Fibroblast of gingiva (primary cell): ENCODE results near the gene TMEM119.

Experiments used
- DNase-seq: peaks from one replicate; pipeline ENCODE4 v3.0.0-alpha.2; 2011; ENCODE audit warnings: low read depth

The TMEM119 gene, protein sequence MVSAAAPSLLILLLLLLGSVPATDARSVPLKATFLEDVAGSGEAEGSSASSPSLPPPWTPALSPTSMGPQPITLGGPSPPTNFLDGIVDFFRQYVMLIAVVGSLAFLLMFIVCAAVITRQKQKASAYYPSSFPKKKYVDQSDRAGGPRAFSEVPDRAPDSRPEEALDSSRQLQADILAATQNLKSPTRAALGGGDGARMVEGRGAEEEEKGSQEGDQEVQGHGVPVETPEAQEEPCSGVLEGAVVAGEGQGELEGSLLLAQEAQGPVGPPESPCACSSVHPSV

DNA sequence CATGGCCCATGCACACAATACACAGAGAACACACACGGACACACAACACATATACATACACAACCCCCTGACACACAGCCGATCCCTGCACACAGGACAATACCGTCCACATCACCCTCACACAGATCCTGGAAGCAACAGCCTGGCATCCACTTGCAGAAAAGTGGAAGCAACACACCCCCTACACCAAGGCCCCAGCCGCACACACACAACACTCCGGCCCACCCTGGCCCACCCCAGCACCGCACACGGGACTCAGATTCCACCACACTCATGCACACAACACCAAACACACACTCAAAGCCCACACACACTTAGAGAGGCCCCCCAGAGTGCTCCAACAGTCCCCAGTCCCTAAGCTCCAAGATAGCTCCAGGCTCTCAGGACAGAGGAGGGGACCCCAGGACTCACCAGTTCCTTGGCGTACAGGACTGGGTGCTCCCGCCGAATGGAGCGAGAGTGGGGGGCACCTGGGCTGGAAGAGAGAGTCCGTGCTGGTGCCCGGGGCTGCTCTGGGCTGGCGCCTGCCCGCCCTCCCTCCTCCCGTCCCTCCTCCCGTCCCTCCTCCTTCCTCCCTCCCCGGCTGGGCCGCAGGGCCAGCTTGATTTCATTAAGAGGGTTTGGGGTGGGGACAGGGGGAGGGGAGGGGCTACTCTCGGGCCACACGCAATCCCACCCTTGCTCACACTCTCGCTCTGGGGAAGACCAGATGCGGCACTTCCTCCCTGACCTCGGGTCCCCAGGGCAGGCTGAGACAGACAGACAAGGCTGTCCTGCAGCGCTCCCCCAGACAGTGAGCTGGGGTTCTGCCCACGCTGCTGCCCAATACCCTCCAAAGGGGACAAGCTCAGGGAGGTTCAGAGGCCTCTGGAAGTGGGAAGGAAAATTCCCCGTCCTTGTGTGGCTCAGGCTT is at the start of gene TMEM119:
Gene TMEM119 (minus strand): TSS at position 526 of the 913 bp plus-strand sequence. CDS start 5,701 bp downstream, outside the sequence.
- DNase-seq = peak; percentile 81

DNA sequence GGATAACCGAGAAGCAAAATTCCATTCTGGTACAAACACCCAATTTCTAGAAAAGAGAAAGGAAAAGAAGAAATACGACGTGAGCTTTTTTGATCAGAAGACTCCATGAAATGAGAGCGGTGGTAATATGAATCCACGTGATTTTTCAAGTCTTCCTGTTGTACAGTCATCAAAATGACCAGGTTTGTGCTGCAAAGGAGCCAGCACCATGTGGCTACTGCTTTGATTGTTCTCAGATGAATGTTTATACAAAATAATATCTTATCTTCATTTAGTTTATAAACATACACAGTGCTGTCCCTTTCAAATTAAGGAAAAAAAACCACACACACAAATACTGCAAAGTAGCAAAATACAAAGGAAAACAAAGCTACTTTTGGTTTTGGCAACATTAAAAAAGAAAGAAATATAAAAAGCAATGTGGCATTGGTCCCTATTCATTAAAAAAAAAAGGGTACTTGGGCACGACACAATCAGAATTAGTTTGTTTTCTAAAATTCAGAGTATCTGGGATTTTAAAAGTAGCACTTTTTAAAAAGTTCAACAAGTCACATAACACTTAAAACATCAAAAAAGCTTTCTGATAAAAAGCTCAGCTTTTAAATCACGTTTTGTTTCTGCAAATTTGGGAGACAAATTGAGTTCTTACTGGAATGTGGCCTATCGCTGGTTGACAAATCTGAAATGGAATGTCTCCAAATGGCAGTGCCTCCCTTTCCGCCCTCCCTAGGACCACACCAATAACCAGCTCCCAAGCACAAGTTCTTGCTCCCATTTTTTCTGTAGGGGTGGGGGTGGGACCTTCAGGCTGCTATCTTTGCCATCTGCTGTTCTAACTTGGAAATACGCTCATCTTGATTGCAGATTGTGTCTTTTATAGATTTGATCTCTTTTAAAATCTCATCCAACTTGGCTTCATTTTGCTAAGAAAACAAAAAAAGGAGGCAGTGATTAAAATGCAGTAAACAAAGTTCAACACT is 49.0 kb upstream of the TMEM119 start:
- no peak for DNase-seq

DNA sequence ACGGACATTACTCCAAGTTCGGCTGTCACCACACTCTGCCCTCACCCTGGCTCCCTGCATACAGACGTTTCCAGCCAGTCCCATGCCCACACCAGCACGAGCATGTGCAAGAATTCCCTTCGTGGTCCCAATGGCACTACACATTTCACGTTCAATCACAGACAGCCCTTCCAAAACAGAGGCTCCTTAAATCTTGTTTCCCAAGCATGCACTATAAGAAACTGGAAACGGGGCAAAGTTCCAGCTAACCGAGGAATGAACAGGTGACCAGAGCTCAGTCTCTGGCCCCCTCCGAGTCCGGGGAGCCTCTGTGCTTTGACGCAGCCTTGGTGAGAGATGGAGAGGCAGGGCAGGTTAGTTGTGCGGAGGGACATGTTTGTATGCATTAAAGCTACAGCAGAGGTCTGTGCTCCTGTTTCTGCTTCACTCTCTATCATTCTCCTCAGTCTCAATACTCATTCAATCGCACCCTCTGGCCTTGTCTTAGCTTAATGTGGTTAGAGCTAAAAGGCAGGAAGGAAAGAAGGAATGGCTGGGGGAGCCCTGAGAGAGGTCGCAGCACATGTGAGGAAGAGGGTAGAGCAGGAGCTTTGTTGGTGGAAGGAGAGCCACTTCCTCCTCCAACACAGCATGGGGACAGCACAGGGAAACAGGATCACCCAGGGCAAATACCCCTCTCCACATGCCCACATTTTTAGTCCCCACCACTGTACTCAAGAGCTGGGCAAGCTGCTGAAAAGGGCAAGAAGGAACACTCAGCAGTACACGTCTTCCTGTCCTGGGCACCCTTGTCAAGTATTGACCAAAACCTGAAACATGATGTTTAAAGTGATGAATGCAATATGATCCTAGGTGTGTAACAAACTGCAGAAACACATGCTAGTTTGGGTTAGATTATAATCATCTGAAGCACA is 48.1 kb upstream of the TMEM119 start:
- no peak for DNase-seq

DNA sequence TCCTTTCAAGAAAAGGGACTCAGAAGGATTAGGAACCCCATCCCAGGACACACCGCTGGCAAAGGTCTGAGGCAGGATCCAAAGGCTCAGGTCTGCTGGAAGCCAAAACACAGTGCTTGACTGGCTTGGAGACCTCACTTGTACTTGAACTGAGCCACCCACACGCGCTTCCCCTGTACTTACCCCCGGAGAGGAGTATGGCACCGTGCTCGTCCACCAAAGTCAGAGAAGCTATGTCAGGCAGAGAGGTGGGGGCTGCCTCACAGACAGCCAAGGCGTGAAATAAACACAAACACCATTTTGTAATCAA is 46.9 kb upstream of the TMEM119 start:
- DNase-seq = no peak

DNA sequence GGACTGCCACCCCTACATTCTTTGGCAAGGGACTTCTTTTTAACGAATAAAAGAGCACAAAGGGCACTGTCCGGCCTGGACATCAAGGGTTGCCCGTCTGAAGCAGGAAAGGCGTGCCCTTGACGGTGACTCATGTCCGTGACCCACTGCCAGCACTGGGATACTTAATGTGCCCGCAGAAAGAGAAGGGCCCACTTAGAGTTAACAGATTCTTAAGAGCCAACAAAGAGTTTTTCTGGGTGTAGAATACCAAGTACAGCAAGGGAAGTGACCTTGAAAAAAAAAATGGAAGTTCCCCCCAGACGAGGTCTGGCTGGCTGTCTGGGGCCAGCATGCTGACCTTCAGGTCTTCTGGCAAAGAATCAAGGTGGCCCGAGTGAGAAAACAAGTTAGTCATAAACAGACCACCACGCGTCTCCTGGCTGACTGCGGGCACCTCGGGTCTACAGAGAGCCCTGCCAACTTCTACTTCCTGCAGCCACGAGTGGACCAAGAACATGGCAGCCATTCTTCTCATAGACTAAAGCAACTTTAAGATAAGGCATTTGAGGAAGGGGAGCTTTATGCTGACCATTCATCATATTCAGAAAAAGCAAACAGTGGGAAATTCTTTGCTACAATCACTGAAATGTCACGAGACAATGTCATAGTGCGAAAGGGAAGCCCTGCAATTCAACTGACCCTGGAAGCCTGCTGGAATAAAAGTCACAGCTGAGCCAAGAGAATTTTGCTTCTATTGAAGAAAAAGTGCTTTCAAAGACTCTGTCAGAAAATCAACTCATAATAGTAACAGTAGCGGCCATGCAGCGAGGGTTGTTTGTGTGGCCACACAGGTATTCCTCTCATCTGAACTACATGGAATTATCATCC is 46.3 kb upstream of the TMEM119 start:
- peak; percentile 75 for DNase-seq

DNA sequence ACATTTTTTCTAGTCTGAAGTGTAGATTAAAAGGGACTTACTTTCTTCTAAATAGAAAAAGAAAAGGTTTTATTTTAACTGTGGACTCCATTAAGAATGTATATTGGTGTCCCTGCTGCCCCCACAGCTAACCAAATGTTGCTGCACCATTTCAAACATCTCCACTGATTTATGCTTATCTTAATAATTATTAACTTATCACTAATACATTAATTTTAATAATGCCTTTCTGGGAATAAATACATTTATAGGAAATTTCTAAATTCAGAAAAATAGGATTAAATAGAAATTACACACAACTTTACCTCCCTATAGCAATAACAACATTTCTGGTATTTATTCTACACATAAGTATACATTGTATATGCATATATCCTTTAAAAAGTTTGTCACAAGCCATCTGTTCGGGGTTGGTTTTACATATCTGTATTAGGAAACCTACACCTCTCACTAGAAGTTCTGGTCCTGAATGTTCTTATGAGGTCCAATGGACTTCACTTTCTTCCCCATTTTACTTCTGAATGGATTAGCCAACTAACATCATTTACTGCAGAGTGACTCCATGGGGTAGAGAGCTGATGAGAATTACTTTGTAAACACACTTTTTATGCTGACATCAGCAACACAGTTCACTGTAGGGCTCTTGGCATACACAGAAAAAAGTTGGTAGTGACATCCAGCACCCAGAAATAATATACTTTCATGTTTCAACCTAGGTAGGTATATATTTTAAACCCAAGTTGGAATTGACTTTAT is 45.2 kb upstream of the TMEM119 start:
- DNase-seq = no peak

DNA sequence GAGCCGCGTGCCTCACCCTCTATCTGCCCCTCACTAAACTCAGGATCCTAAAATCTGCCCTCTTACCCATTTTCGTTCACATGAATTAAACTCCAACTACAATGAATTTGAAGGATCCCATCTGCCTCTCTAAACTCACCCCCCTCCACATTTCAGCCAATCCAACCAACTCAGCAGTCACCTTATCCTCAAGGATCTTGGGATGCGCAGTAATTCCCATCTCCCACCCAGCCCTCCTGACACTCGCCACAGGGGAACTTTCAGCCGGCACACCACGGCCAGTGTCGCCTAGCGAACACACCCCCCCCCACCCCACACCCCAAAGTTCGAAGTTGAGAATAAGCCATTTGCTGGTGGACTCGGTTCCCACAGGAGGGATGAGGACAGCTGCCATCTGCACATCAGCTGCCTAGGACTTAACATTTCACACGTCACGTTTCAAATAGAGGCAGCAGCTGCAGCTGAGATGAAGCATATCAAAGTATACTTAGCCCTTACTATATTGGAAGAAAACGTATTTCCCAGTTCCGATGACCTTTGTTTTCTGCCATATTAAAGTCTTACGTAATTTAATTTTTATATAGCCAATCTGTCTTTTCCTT is 44.5 kb upstream of the TMEM119 start:
- no peak for DNase-seq

DNA sequence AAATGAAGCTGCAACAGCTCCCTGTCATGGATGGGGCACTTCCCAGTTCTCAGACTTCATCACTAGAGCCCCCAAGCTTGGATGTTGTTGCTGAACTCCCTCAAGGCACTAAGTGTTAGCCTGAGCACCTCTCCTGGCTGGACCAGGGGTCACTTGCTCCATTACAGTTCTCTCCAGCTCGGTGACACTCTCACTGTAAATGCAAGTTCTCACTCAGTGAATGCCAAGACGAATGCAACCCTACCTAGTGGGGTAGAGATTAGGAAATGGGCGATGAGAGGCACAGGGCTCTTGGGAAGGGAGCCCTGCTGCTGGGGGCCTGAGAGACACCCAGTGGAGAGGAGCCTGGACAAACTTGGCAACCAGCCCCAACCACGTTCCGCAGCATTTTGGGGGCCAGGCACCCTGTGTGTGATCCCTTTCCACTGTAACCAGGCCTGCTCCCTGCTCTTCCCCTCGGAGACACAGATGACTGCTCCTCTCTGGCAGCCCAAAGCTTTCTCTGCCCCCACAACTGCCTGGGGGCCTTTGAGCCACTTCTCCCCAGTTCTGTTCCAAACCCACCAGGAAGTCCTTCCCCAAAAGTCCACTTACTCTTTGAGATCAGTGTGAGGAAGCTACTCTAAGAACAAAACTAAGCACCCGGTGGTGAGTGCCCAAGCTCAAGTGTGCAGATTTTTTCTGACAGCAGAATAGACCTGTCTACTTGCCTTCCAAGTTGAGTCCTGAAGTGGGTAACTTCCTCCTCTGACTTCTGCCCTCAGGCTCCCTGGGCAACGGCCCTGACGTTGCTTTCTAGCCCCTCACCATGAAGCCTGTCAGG is 43.8 kb upstream of the TMEM119 start:
- DNase-seq = no peak

DNA sequence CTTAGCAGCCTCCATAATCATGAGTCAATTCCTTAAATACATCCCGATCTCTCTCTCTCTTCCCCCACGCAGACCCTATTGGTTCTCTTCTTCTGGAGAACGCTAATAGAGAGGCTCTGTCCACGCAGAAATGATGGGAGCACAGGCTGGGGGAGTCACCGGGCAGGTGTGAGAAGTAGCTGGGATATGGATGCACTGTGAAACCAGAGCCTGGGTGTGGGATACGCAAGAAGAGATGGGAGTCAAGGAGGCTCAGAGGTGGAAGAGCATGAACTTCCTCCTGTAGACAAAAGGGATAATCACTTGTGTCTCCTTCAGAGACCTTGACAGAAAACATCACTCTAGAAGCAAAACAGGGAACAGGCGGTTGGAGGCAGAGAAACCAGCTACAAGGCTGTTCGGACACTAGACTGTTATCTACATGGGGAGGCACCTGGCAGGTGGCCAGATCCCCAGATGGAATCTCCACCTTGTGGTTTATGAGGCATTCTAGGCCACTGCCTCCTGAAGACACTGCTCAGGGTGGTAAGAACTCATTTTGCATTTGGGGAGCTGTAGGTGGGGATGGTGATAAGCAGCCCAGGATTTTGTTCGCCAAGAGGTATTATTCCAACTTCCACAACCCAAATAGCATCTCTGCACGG is 43.0 kb upstream of the TMEM119 start:
- DNase-seq = no peak

DNA sequence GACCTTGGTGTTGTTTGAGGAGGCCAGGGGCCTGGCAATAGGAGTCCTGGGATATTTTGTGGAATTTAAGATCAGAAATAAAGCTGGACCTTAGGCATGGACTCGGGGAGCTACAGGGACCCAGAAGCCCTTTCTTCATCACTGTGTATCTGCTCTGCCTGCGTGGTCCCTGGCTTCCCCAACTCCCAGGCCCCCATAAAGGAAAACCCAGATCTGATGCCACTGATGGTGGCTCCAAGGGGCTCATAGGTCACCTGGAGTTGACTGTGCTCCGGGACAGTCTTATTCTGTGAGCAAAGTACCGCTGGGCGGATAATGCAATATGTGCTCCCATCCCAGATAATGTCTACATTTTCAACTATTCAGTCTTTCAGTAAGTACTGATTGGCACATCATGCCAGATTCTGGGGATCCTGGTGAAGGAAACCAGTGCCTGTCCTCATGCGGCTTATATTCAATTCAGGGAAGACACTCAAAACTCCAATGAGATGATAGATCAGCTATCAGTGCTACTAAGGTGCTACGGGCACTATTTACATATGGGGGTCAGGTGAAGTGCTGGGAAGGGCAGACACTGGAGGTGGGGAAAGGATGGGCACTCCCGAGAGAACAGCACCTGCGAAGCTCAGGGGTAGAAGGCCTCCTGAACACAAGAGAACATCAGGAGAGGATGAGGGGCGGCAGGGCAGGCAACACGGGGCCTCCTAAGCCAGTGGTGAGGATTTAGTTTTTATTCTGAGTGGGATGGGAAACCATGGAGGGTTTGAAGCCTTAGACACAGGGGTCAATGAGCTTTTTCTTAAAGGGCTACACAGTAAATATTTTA is 41.3 kb upstream of the TMEM119 start:
- no peak for DNase-seq

DNA sequence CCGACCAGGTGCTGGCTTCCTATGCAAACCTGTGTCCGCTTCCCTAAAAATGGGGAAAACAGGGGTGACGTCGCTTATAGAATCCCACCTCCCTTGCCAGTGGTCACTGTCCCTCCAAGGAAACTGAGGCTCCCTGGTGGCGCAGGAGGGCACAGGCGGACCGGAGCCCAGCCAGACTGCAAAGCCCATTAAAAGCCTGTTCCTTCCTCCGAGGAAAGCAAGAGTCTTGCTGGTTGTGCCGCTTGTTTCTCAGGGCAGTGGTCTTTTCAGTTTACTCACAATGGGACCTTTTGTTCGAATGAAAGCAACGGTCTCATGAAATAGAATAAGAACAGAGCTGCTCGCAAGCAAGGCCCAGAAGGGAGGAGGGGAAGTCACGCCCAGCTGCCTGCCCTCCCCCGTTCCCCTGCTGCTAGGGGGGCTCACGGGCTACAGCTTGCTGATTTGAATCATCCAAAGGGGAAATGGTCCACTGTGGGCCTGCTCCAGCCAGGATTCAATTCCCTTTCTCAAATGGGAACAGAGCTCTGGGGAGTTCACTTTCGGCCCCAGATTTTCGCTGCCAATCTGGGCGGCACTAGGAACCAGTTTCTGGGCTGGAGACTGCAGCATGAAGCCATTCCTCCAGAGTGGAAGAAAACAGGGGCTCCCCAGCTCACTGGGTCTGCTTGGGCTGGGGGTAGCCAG is 40.4 kb upstream of the TMEM119 start:
- DNase-seq = no peak

DNA sequence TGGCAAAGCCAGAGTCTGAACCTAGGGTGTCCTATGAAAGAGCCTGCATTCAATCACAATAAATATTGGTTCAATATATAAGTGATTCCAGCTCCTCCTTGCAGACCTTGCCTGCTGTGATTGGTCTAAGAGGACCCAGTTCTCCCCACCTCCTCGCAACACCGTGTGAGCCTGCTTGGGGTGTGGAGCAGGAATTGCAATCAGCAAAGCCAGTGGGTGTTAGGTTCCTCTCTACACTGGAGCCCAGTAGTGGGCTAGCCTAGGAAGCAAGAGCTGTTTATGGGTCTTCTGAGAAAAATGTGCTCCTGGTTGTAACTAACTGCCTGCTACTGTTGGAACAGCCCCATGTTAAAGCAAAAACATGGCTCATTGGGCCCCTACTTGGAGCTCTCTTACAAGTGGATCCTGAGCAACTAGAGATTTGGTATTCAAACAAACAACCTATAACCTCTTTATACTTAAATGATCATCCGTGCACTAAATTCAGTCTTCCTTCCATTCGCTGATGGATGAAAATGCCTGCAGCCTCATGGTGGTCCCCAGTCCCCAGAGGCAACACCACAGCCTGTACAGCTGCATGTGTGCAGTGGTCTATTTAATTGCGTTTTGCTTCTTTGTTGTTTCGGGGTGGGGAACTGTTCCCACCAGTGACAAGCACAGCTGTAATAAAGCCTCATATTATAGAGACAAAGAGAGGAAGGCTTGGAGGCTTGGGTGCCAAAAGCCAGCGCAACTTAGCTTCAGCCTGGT is 39.5 kb upstream of the TMEM119 start:
- DNase-seq = no peak

DNA sequence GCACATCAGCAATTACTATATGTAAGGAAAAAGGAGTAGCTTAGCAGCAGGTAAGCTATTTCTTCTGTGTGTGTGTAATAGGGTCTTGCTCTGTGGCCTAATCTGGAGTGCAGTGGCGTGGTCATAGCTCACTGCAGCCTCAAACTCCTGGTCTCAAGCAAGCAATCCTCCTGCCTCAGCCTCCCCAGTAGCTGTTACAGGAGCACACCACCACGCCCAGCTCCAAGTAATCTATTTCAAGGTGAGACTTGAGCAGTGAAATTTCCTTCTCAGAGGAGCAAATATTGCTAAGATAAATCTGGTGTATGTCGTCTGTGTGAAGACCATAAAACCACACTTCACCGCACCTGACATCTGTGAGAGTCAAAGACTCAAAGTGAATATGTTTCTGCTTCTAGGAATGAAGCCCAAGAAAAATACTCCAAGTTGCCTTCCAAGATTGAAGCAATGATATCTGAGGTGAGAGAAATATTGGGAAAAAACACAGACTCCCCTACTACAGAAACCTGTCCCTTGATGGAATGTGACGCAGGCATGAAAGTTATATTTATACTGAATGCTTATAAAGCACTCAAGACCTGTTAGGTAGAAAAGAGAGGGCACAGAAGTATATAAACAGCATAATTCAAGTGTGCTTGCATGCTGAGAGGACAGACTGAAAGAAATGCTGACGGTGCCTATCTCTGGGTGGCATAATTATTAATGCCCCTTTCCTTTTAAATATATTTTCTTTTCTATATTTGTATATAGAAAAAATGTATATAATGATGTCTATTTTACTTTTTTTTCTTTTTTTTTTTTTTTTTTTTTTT is 38.3 kb upstream of the TMEM119 start:
- no peak for DNase-seq

DNA sequence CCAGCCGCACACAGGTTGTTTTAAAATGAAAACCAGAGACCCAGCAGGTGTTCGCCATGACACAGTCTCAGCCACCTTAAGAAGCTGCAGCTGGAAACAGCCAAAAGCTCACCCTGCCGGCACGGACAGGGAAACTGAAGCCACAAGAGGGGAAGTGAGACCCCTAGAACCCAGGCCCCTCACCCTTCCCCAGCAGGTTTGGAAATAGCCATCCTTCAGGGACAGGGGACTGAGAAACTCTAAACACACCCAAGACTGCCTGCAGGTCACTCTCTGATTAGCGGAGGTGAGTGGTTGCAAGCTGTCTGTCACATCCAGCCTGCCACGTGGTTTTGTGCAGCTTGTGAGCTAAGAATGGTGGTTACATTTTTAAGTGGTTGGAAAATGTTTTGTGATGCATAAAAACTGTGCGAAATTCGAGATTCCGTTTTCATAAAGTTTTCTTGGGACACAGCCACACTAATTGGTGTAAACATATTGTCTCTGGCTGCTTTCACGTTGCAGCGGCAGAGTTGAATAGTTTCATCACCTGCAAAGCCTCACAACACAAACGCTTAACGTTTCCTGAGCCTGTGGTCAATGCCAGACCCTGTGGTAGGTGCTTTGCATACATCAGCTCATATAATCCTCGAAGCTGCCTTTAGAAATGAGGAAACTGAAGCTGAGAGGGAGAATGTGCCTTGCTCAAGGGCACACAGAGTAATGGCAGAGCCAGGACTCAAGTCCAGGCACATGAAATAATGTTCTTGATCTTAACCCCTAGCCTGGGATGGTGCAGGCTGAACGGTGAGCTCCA is 37.5 kb upstream of the TMEM119 start:
- peak; percentile 55 for DNase-seq
